CD4-positive, alpha-beta T cell treated with Interleukin-12 subunit alpha and Interleukin-12 subunit beta, for 1 hour (primary cell): ENCODE results near the gene GARNL3.

Source experiments
- DNase-seq: peaks from one replicate; pipeline ENCODE4 v3.0.0-alpha.2; 2020

The GARNL3 gene

GRCh38 chr9:127279717-127280285 is 15.2 kb downstream of the GARNL3 start:
- no peak for DNase-seq

DNA sequence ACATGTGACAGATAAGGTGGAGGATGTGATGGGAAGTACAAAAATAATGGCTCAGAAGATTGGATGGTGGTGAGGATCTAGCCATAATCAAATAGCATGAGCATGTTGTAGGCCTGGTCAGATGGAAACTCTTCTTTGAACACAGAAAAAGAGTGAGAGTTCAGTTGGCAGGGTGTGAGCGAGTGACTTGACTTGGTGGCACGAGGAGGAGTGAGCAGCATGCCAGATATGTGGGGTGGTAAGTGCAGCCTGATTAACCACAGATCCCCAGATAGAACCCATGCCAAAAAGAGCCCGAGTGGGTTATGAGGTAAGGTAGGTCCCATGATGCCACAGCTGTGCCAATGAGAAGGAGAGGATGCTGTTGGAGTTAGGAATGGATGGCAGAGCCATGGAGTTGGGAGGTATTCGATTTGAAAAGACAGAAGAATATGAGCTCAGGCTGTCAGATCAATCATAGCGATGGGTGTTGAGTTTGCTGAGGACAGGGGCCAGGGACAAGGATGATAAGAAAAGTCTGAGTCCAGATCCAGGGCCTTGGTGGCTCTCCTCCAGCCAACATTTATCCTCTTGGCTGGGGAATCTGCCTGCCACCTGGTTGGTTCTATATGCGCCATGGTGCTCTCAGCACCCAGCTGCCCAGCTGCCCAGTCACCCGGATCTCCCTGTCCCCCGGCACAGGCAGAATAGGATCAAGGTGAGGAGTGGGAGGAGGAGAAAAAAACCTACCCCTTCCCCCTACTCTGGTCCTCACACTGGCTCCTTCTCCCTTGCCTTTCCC is 16.5 kb downstream of the GARNL3 start:
- no peak for DNase-seq

- no peak for DNase-seq
Observed at GRCh38 chr9:127281891-127282290, 17.3 kb downstream of the GARNL3 start.

GRCh38 chr9:127282611-127283010 is 18.0 kb downstream of the GARNL3 start:
- DNase-seq = no peak

DNA sequence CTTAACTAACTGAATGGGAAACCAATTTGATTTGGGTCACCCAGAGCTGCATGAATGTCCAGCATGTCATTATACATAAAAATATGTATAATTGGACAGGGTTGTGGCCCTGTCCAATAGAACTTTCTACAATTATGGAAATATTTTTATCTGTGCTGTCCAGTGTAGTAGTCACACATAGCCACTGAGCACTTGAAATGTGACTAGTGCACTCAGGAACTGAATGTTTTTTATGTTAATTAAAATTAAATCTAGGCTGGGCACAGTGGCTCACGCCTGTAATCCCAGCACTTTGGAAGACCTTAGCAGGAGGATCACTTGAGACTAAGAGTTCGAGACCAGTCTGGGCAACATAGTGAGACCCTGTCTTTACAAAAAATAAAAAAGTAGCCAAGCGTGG is 18.6 kb downstream of the GARNL3 start:
- DNase-seq = no peak

GRCh38 chr9:127283917-127284497 is 19.4 kb downstream of the GARNL3 start:
- DNase-seq = peak; percentile 20

DNA sequence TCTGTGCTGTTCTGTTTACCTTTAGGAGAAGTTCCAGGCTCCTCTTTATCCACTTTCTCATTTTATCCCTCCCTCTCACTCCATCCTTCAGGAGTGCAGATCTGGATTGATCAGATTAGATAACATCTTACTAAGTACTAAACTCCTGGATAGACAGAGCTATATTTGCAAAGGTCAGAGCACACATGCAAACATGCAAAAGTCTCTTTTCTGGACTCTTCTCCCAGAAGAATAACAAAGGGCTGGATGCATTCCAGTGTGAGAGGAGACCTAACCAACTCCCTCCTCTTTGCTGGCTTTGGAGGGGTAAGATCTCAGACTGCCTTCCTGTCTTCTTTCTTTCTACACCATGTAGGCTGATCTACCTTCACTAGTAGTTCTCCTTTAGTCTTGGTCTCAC is 21.4 kb downstream of the GARNL3 start:
- no peak for DNase-seq

DNA sequence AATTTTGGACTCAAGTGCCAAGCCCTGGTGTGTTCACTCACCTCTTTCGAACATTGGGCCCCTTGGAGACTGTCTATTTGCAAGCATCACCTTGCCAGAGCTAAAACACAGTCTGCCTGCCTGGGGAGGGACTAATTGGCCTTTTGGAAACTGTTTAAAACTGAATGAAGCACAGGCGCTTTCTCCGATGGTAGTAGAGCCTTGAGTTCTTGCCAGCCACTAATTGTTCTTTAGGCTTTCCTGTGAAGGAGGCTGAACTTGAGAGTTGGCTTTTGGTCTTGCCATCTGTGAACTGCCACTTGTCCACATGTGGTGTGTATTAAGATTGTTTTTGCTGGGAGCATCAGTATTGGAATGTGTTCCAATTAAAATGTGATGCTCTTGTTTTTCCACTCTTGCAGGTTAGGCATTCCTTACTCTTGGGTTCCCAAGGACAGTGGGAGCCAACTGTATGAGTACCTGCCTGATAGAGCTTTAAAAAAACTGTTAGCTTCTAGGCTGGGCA is 26.0 kb downstream of the GARNL3 start:
- DNase-seq = no peak

- DNase-seq = no peak
Observed at GRCh38 chr9:127291246-127291778, 26.7 kb downstream of the GARNL3 start.

DNA sequence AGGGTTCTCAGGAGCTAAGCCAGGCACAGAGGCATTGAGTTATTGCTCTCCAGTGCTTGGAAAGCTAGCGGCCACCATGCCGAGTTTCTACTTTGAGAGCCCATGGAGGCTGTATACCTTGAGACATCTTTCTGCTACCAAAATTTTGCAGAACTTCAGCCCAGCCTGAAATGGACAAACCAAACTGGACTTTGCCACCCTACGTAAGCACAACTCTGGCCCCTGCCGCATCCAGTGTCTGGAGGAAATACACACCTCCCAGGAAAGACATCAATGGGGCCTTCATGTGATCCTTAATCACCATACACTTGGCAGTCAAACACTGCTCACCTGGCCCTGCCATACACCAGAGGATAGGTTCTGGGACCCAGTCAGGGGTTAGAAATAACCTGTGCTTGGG is 27.8 kb downstream of the GARNL3 start:
- no peak for DNase-seq

- no peak for DNase-seq
Observed at GRCh38 chr9:127293328-127293727, 28.8 kb downstream of the GARNL3 start.

DNA sequence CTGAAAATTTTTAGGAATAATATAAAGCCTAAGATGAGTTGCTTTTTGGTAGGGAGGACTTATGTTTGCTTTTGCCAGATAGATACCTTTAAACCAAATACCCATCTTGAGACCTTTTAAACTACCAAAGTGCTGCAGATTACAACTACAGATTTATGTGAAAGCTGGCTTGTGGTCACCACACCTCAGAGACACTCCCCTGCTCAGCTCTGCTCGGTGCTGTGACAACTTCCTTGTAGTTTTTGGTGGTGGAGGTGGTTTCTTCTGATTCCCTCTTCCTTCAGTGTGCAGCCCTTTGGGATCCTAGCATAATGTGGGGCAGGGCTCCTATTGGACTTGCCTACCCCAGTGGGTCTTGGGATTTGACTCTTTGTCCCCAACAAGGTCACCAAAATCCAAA is 29.2 kb downstream of the GARNL3 start:
- DNase-seq = no peak

- DNase-seq = no peak
Observed at GRCh38 chr9:127295005-127295404, 30.4 kb downstream of the GARNL3 start.

GRCh38 chr9:127300886-127301447 is 36.4 kb downstream of the GARNL3 start:
- DNase-seq = no peak

DNA sequence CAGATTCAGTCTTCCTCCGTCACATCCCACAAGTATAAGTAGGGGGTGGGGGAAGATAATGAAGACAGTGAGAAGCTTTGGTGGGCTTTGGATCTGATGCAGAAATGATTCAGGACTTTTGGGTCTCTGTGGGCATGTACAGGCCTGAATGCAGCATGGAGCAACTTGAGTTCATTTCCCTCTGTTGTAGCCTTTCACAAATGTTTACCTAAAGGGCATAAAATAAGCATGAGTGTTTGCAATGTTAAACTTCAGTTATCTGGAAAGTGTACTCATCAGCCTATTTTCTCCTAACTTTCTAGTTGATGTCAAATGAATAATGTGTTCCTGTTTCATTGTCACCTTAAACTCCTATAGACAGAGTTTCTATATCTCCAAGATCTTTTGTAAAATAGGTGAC is 39.3 kb downstream of the GARNL3 start:
- no peak for DNase-seq

DNA sequence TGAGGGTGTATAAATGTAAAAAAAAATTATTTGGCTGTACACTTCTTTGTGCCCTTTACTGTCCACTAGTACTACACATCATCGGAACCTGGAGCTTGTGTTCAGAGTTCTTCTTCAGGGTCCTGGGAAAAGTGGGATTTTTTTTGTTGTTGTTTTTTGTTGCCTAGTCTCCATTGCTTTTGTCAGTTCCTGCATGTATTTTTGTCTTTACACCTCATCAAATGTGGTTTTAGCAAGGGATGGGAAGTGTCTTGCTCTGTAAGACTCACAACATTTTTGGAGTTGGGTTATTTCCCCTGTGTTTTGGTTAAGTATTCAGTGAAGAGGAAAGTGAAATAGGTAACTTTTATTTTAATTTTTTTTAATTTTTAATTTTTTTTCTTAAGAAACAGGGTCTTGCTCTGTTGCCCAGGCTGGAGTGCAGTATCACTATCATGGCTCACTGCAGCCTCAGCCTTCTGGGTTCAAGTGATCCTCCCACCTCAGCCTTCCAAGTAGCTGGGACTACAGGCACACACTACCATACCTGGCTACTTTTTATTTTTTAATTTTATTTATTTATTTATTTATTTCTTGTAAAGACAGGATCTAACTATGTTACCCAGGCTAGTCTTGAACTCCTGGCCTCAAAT is 40.7 kb downstream of the GARNL3 start:
- no peak for DNase-seq

GRCh38 chr9:127305838-127306226 is 41.3 kb downstream of the GARNL3 start:
- DNase-seq = no peak

DNA sequence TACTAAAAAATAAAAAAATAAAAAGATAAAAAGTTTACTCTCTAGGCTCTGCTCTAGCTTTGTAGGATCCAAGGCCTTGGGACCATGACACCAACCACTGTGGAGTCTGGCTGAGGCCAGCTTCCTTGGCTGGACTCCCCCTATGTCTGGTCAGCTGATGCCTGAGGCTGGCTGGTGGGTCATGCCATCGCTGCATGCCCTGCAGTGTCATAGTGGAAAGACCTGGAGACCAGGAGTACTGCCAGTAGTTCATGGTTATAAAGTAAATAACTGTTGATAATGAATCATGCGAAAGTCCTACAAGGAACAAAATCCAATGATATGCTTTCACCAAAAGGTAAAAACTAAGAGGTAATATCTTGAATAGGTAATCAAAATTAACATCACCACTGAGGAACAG is 43.2 kb downstream of the GARNL3 start:
- DNase-seq = no peak

DNA sequence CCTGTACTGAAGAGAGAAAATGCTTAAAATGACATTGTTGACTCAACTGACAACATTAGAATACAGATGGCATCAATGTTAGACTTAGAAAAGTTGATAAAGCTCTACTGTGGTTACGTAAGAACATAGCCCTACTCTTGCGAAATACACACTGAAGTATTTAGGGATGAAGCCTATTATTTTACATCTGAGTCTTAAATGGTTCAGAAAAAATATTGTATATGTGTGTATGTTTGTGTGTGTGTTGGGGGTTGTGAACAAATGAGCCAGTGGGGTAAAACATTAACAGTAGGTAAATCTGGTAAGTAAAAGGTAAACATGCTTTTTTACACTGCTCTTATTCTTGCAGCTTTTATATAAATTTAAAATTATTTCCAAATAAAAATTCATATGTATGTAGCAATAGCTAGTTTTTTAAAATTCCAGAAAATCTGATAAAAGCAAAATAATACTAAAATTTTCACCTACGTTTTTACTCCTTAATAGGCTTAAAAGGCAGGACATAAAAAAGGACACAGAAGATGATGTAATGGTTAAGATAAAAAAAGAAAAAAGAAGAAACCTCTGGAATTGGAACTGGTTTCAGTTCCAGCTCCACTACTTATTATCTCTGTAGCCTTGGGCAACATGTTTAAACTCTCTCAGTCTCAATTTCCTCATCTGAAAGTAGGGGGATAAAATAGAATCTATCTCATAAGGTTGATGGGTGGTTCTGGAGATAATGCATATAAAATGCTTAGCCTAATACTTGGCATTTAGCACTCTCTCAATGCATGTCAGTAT is 44.3 kb downstream of the GARNL3 start:
- no peak for DNase-seq

- no peak for DNase-seq
Observed at GRCh38 chr9:127309715-127310114, 45.1 kb downstream of the GARNL3 start.

- DNase-seq = peak; percentile 43
Observed at GRCh38 chr9:127311239-127311741, 46.7 kb downstream of the GARNL3 start.

DNA sequence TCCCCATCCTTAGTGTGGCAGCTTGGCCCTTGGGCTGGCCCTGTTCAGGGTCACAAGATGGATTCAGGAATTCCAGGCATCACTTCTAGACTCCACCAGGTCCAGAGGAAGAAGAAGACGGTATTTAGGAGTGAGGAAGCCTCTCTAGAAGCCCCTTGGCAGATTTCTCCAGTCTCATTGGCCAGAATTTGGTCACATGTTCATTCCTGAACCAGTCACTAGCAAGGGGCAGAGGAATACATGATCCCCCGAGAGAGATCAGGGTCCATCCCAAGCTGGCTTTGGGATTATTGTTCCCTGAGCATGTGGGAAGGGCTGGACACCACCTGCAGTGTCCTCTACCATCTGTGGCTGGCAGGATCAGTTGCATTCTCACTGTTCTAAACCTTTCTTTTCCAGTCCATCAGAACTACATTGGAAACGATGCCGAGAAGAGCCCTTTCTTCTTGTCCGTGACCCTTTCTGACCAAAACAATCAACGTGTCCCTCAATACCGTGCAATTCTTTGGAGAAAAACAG is 48.5 kb downstream of the GARNL3 start:
- DNase-seq = no peak
